HG02759 (cell line): ENCODE data around the gene PGAP1.

Experiments used
- ATAC-seq: cut with Tn5 transposase; IDR thresholded peaks from one replicate; pipeline ENCODE4 v1.9.1; 2021; ENCODE audit warnings: mild to moderate bottlenecking, moderate library complexity; ENCODE audit not compliant: unreplicated experiment

The PGAP1 gene, protein sequence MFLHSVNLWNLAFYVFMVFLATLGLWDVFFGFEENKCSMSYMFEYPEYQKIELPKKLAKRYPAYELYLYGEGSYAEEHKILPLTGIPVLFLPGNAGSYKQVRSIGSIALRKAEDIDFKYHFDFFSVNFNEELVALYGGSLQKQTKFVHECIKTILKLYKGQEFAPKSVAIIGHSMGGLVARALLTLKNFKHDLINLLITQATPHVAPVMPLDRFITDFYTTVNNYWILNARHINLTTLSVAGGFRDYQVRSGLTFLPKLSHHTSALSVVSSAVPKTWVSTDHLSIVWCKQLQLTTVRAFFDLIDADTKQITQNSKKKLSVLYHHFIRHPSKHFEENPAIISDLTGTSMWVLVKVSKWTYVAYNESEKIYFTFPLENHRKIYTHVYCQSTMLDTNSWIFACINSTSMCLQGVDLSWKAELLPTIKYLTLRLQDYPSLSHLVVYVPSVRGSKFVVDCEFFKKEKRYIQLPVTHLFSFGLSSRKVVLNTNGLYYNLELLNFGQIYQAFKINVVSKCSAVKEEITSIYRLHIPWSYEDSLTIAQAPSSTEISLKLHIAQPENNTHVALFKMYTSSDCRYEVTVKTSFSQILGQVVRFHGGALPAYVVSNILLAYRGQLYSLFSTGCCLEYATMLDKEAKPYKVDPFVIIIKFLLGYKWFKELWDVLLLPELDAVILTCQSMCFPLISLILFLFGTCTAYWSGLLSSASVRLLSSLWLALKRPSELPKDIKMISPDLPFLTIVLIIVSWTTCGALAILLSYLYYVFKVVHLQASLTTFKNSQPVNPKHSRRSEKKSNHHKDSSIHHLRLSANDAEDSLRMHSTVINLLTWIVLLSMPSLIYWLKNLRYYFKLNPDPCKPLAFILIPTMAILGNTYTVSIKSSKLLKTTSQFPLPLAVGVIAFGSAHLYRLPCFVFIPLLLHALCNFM

GRCh38 chr2:196926562-196927375, at the start of gene PGAP1:
PGAP1 (minus strand) TSS chr2:196926707; CDS start chr2:196926616, 91 bp downstream.
- ATAC-seq = peak; percentile 96

DNA sequence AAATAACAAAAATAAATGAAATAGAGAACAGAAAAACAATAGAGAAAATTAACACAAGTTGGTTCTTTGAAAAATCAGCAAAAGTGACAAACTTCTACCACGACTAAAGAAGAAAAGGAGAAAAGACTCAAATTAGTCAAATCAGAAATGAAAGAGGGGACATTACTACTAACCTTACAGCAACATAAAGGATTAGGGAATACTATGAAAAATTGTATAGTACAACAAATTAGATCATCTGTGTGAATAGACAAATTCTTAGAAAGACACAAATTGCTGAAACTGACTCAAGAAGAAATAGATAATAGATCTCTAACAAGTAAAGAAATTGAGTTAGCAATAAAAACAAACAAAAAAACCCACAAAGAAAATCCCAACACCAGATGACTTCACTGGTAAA, 48.5 kb upstream of the PGAP1 start:
- no peak for ATAC-seq

DNA sequence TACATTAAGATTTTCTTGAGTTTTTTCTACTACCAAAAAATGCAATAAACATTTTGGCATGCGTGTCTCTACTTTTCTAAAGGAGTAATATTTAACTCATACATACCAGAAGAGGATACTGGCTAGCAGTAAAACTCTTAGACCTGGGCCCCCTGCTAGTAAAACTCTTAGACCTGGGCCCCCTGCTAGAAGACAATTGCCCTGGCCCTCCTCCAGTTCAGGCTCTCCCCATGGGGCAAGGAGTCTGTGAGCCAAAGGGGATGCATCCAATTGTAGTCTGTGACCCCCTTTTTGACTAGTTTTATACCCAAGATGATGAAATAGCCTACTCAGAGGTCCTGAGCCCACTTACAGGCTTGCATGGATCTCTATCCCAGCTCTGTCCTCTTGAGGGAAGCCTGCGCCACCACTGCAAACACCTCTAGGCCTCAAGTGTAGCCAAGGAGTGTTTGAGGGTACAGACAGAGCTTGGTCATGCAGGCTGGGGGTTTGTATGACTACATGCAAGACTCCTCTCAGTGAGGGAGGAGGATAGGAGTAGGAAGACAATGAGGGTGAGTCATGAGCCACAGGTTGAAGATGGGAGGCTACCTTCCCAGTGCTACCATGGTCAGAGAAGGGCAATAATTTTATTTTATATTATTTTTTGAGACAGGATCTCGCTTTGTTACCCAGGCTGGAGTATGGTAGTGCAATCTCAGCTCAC, 45.2 kb upstream of the PGAP1 start:
- no peak for ATAC-seq

GRCh38 chr2:196970099-196970498, 43.6 kb upstream of the PGAP1 start:
- ATAC-seq = no peak

GRCh38 chr2:196968516-196968915, 42.0 kb upstream of the PGAP1 start:
- no peak for ATAC-seq

DNA sequence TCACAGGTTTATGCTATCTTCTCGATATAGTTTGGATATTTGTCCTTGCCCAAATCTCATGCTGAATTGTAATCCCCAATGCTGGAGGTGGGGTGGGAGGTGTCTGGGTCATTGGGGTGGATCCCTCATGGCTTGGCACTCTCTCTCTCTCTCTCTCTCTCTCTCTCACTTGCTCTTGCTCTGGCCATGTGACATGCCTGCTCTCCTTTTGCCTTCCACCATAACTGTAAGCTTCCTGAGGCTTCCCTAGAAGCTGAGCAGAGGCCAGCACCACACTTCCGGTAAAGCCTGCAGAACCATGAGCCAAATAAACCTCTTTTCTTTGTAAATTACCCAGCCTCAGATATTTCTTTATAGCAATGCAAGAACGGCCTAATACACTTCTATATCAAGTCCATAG, 41.3 kb upstream of the PGAP1 start:
- no peak for ATAC-seq

DNA sequence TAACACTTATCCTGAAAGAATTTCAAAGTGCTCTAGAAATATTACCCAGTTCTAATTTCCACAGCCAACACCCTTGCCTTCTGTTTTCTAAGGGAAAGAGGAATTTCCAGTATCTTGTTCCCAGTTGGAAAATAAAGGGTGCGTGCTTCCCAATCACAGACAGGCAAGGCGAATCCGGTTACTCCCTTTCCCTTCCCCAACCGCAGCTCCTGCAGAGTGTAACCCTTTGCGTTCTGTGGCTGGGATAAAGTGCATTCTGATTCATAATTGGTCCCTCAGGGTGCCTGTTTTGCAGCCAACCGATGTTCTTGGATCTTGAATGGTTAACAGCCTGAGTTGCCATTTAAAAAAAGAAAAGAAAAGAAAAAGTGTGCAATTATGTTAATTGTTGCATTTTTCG, 40.6 kb upstream of the PGAP1 start:
- ATAC-seq = no peak

DNA sequence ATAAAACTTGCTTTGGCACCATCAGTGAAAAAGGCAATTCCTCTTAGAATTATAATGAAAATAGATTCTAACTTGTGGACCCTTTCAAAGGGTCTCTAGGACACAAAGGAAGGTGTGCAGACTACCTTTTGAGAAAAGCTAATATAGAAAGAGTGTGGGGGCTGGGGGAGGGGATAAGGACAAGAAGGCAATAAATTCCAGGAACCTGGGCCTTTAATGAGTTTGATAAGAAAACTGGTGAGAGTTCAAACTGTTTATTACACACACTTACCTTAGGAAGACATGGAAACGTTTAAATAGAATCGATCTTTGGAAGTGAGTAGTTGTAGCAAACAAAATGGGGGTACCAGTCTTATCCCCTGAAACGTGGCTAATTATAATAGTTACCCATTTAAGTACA, 39.6 kb upstream of the PGAP1 start:
- no peak for ATAC-seq

DNA sequence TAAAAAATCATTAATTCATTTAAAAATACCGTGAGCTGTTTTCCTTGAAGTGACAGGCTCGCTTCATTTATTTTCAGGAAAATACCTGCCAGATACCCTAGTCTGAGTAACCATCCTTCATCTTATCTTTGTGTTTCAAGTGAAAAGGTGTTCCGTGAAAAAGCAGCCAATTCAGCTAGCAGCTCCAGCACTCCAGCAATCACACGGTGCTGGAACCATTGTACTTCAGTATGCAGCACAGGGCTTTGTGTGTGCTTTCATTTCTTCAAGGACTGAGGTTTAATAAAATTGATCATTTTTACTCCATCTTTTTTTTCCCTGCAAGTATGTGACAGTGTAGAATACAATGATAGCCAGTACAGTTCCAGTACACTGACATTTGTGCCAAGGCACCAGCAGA, 39.1 kb upstream of the PGAP1 start:
- no peak for ATAC-seq

DNA sequence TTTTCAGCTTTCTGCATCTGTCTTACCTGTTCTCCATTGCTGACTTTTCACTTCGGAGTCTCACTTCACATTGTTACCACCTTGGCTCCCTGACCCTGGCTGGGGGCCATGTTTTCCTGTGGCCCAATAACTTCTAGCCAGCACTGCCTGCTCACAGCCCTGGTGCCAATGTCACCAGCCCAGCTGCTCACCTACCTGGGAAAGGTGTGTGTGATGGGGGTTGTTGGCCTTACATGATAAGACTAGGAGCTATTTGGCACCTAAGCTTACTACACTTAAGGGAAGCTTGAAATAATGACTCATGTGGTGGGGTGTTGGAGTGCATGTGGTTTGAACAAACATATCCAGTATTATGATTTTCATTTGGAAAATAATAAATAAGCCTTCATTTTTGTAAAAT, 37.5 kb upstream of the PGAP1 start:
- ATAC-seq = no peak

- ATAC-seq = no peak
These were observed 36.5 kb upstream of the PGAP1 start for GRCh38 chr2:196963043-196963442.

- ATAC-seq = no peak
These were observed 35.8 kb upstream of the PGAP1 start for GRCh38 chr2:196962325-196962724.

DNA sequence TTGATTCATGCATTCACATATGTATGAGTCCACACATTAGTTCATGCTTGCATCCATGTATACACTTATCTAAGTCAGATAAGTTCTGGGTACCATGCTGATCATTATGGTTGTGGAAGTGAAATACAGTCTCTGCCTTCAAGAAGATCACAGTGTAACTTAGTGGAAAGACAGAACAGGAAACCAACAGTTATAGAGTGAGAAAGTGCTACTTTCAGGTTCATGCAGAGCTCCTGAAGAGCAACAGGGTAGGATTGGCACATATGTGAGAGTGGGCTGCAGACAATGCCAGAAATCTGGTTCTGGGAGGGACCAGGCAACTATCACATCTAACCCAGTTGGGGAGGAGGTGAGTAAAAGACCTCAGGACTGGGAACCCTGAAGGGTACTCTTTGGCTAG, 35.4 kb upstream of the PGAP1 start:
- peak; percentile 91 for ATAC-seq

GRCh38 chr2:196959734-196960338, 33.3 kb upstream of the PGAP1 start:
- ATAC-seq = no peak

DNA sequence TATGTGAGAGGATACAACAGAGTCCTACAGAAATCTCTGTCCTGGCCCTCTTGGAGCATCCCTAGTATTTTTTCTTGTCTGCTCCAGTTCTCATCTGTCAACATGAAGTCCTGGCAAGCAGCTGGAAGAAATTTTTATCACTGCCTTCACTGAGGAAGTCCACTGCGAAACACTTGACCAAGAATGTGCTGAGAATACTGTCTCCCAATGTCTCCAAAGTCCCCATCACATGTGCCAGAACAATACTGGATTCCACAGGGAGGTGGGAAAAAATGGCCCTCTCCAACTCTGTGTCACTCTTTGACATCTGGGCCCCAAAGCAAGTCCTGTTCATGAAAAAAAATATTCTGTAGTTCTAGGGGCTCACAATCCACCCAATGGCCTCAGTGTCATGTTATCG, 32.8 kb upstream of the PGAP1 start:
- no peak for ATAC-seq

- ATAC-seq = no peak
These were observed 31.5 kb upstream of the PGAP1 start for GRCh38 chr2:196957881-196958525.

- ATAC-seq = no peak
These were observed 30.9 kb upstream of the PGAP1 start for GRCh38 chr2:196957442-196957841.

DNA sequence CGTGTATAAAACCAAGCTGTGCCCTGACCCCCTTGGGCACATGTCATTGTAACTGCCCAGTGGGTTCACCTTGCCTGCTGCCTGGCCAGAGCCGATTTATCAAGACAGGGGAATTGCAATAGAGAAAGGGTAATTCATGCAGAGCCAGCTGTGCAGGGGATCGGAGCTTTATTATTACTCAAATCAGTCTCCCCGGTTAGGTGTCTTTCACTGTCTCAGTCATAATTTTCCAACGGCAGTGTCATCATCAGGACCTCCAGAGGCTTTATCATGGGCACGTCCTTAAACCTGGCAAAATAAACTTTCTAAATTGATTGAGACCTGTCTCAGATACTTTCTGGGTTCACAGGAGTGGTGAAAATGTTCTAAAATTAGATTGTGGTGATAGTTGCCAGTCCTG, 29.6 kb upstream of the PGAP1 start:
- no peak for ATAC-seq

DNA sequence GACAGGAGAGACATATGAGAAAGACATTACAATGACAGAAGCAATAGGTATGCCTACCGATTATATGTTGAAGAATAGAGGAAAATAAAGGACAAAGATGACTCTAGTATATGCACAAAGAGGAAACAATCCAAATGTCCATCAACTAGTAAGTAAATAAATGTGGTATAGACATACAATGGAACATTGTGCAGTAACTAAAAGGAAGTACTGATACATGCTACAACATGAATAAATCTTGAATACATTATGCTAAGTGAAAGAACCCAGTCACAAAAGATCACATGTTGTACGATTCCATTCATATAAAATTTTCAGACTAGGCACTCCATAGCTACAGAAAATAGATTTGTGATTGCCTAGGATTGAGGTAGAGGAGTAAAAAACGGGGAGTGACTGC, 28.5 kb upstream of the PGAP1 start:
- ATAC-seq = no peak

DNA sequence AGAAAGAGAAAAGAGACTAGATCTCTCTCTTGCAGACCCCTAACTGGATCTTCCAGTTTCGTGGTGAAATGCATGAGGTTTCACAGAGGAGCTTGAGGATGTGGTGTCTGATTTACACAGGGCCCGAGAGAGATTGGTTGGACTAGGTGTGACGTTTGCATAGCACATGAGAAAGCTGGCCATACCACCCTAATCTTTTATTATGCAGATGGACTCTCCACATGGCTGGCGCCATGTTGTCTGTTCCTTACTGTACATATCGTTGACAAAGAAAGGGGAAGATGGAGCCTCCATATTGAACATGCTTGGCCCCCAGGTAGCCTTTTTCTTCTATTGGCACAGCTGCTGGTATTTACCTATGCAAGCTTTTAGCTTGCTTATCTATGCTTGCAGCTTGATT, 27.5 kb upstream of the PGAP1 start:
- ATAC-seq = no peak
